HepG2 (cell line): ENCODE measurements around the gene ZSCAN26. TPM values are rescaled to one million over a fixed set of nuclear protein-coding genes. Genes with fewer than 3 reads are reported as not detected.
A peak's percentile ranks its signal among the peaks of the same experiment; 100 is the strongest.

Source experiments
- ARNT2 ChIP-seq: sonication (generic); formaldehyde crosslinking; IDR thresholded peaks from 2 replicates; pipeline ENCODE4 v1.8.0; 2022; ENCODE audit warnings: mild to moderate bottlenecking, low read depth, missing genetic modification reagents, moderate library complexity
- ELF1 ChIP-seq: sonication (generic); formaldehyde crosslinking; IDR thresholded peaks from 2 replicates; pipeline ENCODE4 v1.4.0; 2020; ENCODE audit warnings: missing genetic modification reagents
- FOXP1 ChIP-seq, 2 experiments: fragments of 450-650 bp in 1 of 2; IDR thresholded peaks; 2 replicates each; pipeline ENCODE4 v1.6.1; 2017 to 2018; ENCODE audit warnings: antibody characterized with exemption in 1 of 2
- HDAC1 ChIP-seq: sonication (generic); formaldehyde crosslinking; IDR thresholded peaks from 2 replicates; pipeline ENCODE4 v1.5.1; 2020; ENCODE audit warnings: mild to moderate bottlenecking, missing genetic modification reagents
- LCORL ChIP-seq, 2 experiments: fragments of 450-650 bp in 1 of 2; sonication (generic) in 1 of 2; formaldehyde crosslinking in 1 of 2; IDR thresholded peaks; 2 replicates each; pipeline versions ENCODE4 v1.5.0 to v1.6.1; 2017 to 2020; ENCODE audit warnings: antibody characterized with exemption in 1 of 2, missing genetic modification reagents in 1 of 2
- SYNCRIP ChIP-seq: fragments of 200-400 bp; formaldehyde crosslinking; IDR thresholded peaks from 2 replicates; pipeline ENCODE4 v1.6.1; 2018; ENCODE audit warnings: mild to moderate bottlenecking, low read depth, low read length; ENCODE audit not compliant: insufficient read depth
- ZNF761 ChIP-seq: sonication (generic); formaldehyde crosslinking; conservative IDR thresholded peaks from 2 replicates; pipeline ENCODE4 v1.4.0; 2020; ENCODE audit warnings: mild to moderate bottlenecking, missing genetic modification reagents
- ZSCAN20 ChIP-seq: sonication (generic); formaldehyde crosslinking; IDR thresholded peaks from 2 replicates; pipeline ENCODE4 v1.4.0; 2020; ENCODE audit warnings: missing genetic modification reagents, mild to moderate bottlenecking, borderline replicate concordance
- polyA plus RNA-seq, 8 experiments: library from polyadenylated mRNA; depleted of rRNA in 3 of 8; stranded (reverse) in 7 of 8; unstranded in 1 of 8; fragments of >200 nt; fragmentation: Illumina TruSeq in 4 of 8; extraction: Trizol in 4 of 8; gene quantifications; 2 replicates each; pipeline versions ENCODE4 v1.2.1 to v1.2.3, GENCODE V29; 2011 to 2016; ENCODE audit warnings: low read depth in 4 of 8, missing spikeins in 1 of 8, mixed read lengths in 1 of 8; ENCODE audit not compliant: insufficient read depth in 1 of 8
- total RNA-seq, 5 experiments: library from RNA; depleted of rRNA; stranded (reverse); fragments of >200 nt; fragmentation: Illumina TruSeq; extraction: Trizol; gene quantifications; 2 replicates each; pipeline ENCODE4 v1.2.3, GENCODE V29; 2016; ENCODE audit warnings: low read depth in 1 of 5
- TF ChIP-seq, protein P1 (sequence below): sonication (generic); formaldehyde crosslinking; IDR thresholded peaks from 2 replicates; pipeline ENCODE4 v1.5.1; 2020; ENCODE audit warnings: mild to moderate bottlenecking, missing genetic modification reagents
- TF ChIP-seq, protein P2 (sequence below): sonication (generic); formaldehyde crosslinking; IDR thresholded peaks from 2 replicates; pipeline ENCODE4 v1.4.0; 2020; ENCODE audit warnings: missing genetic modification reagents, borderline replicate concordance
- TF ChIP-seq, protein P3 (sequence below): sonication (generic); formaldehyde crosslinking; IDR thresholded peaks from 2 replicates; pipeline ENCODE4 v1.4.0; 2020; ENCODE audit warnings: missing genetic modification reagents, borderline replicate concordance
- TF ChIP-seq, protein P4 (sequence below): sonication (generic); formaldehyde crosslinking; IDR thresholded peaks from 2 replicates; pipeline ENCODE4 v1.8.1; 2022; ENCODE audit warnings: mild to moderate bottlenecking, missing genetic modification reagents
- TF ChIP-seq, protein P5 (sequence below): sonication (generic); formaldehyde crosslinking; IDR thresholded peaks from 2 replicates; pipeline ENCODE4 v1.4.0; 2020; ENCODE audit warnings: missing genetic modification reagents

ZSCAN26 gene
- total and polyA plus RNA-seq, 2 of the 13 experiments (the other 11 are each of a cell fraction or from before 2014, with no cell fraction given): 12.0 to 15.6 TPM

DNA sequence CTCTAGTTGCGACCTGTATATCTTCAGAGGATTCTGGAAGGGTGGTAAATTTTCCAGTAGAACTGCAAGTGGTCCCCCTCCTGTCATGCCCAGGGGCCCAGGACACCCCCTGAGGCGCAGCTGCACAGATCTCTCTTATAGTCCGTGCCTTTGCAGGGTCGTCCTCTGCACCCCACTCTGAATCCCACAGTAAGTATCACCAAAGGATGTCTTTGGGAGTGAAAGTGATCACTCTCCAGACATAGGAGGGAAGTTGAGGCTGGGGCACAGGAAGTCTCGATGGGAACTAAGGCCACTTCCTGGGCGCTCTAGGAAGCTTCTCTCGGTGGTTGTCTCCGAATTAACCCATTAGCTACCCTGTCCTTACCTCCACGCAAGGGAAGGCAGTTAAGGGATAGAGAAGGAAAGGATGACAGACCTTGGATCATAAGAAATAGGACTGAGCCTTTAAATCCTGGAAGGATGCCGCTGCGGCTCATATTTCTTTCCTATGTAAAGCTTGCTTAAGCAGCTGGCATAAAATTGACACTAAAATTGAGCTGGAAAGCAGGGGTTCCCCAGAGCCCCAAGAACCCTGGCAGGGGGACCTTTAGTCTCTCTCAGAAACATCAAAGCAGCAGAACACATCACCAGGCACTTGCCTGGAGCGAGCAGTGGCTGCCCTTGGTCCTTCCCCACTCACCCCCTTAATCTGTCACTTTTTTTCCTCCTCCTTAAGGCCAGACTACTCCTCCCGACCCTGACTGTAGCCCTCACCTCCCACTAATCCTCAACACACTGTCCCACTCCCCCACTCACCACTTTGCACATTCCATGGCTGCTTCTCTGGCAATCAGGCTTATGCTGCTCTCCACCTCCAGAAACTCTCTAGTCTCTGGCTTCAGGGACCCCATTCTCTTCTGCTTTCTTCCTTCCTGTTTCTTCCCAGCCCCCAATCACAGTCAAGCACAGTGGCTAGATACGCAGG is 14.7 kb upstream of the ZSCAN26 start, which contains the start of gene ZKSCAN4 (continued):
- TF ChIP-seq ELF1 (CRISPR knock-in tag): peak; percentile 94
- TF ChIP-seq, protein P1, sequence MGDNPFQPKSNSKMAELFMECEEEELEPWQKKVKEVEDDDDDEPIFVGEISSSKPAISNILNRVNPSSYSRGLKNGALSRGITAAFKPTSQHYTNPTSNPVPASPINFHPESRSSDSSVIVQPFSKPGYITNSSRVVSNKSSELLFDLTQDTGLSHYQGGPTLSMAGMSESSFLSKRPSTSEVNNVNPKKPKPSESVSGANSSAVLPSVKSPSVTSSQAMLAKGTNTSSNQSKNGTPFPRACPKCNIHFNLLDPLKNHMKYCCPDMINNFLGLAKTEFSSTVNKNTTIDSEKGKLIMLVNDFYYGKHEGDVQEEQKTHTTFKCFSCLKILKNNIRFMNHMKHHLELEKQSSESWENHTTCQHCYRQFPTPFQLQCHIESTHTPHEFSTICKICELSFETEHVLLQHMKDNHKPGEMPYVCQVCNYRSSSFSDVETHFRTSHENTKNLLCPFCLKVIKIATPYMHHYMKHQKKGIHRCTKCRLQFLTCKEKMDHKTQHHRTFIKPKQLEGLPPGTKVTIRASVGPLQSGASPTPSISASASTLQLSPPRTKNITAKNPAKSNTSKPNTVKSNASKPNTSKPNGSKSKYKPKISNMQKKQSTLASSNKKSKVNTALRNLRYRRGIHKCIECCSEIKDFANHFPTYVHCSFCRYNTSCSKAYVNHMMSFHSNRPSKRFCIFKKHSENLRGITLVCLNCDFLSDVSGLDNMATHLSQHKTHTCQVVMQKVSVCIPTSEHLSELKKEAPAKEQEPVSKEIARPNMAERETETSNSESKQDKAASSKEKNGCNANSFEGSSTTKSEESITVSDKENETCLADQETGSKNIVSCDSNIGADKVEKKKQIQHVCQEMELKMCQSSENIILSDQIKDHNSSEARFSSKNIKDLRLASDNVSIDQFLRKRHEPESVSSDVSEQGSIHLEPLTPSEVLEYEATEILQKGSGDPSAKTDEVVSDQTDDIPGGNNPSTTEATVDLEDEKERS (CRISPR knock-in tag): no peak
- TF ChIP-seq ARNT2: 0 out of 2 replicates have a peak, but pooled peaks have one; percentile 60
- no peak for TF ChIP-seq ZNF761 (CRISPR knock-in tag)
- no peak for TF ChIP-seq SYNCRIP
- TF ChIP-seq, protein P2, sequence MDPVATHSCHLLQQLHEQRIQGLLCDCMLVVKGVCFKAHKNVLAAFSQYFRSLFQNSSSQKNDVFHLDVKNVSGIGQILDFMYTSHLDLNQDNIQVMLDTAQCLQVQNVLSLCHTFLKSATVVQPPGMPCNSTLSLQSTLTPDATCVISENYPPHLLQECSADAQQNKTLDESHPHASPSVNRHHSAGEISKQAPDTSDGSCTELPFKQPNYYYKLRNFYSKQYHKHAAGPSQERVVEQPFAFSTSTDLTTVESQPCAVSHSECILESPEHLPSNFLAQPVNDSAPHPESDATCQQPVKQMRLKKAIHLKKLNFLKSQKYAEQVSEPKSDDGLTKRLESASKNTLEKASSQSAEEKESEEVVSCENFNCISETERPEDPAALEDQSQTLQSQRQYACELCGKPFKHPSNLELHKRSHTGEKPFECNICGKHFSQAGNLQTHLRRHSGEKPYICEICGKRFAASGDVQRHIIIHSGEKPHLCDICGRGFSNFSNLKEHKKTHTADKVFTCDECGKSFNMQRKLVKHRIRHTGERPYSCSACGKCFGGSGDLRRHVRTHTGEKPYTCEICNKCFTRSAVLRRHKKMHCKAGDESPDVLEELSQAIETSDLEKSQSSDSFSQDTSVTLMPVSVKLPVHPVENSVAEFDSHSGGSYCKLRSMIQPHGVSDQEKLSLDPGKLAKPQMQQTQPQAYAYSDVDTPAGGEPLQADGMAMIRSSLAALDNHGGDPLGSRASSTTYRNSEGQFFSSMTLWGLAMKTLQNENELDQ (CRISPR knock-in tag): 0 out of 2 replicates have a peak, but pooled peaks have one; percentile 40
- peak; percentile 93; the same call in 1 of the 2 replicates for TF ChIP-seq HDAC1
- no peak for TF ChIP-seq LCORL (IDR thresholded peaks at IDR 0.05)
- TF ChIP-seq LCORL (CRISPR knock-in tag; IDR thresholded peaks at IDR 0.05): peak; percentile 56; the same call in 1 of the 2 replicates
- TF ChIP-seq FOXP1 (IDR thresholded peaks at IDR 0.05): no peak
- no peak for TF ChIP-seq FOXP1 (CRISPR knock-in tag; IDR thresholded peaks at IDR 0.05)
- TF ChIP-seq ZSCAN20 (CRISPR knock-in tag): no peak
- TF ChIP-seq, protein P3, sequence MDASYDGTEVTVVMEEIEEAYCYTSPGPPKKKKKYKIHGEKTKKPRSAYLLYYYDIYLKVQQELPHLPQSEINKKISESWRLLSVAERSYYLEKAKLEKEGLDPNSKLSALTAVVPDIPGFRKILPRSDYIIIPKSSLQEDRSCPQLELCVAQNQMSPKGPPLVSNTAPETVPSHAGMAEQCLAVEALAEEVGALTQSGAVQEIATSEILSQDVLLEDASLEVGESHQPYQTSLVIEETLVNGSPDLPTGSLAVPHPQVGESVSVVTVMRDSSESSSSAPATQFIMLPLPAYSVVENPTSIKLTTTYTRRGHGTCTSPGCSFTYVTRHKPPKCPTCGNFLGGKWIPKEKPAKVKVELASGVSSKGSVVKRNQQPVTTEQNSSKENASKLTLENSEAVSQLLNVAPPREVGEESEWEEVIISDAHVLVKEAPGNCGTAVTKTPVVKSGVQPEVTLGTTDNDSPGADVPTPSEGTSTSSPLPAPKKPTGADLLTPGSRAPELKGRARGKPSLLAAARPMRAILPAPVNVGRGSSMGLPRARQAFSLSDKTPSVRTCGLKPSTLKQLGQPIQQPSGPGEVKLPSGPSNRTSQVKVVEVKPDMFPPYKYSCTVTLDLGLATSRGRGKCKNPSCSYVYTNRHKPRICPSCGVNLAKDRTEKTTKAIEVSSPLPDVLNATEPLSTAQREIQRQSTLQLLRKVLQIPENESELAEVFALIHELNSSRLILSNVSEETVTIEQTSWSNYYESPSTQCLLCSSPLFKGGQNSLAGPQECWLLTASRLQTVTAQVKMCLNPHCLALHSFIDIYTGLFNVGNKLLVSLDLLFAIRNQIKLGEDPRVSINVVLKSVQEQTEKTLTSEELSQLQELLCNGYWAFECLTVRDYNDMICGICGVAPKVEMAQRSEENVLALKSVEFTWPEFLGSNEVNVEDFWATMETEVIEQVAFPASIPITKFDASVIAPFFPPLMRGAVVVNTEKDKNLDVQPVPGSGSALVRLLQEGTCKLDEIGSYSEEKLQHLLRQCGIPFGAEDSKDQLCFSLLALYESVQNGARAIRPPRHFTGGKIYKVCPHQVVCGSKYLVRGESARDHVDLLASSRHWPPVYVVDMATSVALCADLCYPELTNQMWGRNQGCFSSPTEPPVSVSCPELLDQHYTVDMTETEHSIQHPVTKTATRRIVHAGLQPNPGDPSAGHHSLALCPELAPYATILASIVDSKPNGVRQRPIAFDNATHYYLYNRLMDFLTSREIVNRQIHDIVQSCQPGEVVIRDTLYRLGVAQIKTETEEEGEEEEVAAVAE (CRISPR knock-in tag): no peak
- TF ChIP-seq, protein P4, sequence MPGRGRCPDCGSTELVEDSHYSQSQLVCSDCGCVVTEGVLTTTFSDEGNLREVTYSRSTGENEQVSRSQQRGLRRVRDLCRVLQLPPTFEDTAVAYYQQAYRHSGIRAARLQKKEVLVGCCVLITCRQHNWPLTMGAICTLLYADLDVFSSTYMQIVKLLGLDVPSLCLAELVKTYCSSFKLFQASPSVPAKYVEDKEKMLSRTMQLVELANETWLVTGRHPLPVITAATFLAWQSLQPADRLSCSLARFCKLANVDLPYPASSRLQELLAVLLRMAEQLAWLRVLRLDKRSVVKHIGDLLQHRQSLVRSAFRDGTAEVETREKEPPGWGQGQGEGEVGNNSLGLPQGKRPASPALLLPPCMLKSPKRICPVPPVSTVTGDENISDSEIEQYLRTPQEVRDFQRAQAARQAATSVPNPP: no peak
- TF ChIP-seq, protein P5, sequence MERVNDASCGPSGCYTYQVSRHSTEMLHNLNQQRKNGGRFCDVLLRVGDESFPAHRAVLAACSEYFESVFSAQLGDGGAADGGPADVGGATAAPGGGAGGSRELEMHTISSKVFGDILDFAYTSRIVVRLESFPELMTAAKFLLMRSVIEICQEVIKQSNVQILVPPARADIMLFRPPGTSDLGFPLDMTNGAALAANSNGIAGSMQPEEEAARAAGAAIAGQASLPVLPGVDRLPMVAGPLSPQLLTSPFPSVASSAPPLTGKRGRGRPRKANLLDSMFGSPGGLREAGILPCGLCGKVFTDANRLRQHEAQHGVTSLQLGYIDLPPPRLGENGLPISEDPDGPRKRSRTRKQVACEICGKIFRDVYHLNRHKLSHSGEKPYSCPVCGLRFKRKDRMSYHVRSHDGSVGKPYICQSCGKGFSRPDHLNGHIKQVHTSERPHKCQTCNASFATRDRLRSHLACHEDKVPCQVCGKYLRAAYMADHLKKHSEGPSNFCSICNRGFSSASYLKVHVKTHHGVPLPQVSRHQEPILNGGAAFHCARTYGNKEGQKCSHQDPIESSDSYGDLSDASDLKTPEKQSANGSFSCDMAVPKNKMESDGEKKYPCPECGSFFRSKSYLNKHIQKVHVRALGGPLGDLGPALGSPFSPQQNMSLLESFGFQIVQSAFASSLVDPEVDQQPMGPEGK: 0 out of 2 replicates have a peak, but pooled peaks have one; percentile 40
